ENCODE measurements around the gene FHOD3.
"Not testable (repeated sequence)": the region's sequence is repeated elsewhere in the genome, so short reads cannot be mapped to it uniquely, and the experiment has no call there.

FHOD3 gene

DNA sequence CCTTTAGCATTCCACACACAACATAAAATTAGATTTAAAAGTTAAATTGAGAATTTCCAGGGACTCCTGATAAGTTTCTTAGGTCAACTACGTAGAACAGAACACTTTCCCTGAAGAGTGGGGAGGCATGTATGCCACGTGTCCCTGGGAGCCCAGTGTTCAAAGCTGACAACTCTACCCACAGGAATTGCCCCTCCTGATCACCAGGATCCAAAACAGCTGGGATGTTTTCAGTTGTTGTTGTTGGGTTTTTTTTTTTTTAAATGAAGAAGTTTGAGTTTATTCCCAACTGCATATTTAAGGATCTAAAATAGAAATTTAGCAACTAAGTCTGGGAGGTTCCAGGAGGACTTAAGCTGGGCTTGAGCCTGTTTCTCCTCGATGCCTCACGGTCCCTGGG is 430.8 kb downstream of the FHOD3 start:
- no peak for DNase-seq

DNA sequence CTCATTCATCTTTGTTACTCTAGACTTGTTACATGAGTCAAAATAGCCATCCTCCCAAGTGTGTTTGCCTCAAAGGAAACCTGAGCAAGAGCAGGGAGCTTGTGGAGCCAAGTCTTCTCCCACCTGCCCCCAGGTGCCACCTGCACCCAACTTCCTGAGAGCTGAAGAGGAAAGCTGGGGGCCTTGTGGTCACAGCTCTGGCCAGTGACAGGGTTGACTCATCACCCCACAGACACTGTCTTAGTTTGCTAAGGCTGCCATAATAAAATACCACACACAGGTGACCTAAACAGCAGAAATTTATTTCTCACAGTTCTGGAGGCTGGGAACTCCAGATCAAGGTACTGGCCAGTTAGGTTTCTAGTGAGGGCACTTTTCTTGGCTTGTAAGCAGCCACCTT is 431.7 kb downstream of the FHOD3 start:
- DNase-seq = no peak

DNA sequence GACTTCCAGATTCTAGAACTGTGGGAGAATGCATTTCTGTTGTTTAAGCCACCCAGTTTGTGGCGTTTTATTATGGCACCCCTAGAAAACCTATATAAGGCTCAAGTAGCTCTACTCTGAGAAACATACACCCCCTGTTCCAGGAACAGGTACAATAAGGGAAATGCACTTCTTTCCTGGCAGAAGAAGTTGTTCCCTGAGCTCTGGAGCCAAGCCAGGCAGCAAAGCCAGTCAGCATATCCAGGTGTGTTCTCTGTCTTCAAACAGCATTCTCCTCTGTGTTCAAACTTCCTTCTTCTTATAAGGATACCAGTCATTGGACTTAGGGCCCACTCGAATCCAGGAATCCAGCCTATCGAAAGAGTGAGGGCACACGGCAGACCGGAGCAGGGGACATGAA is 434.8 kb downstream of the FHOD3 start:
- DNase-seq = no peak

DNA sequence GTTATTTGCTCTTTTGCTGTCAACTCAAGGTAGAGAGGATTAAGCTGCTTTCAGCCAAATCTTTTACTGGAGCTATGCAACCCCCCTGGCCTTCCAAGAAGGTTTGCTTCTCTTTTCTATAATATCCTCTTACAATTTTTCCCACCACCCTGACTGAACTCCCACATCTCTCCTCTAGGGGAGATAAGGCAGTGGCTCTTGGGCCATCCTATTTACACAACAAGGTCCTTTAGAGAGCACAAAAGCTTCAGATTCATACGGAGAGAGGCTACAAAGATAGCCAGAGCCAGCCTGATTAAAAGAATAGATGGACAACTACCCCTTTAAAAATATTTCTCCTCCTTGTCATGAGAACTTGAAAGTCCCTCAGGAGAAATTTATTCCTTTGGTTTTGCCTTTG is 435.6 kb downstream of the FHOD3 start:
- no peak for DNase-seq

DNA sequence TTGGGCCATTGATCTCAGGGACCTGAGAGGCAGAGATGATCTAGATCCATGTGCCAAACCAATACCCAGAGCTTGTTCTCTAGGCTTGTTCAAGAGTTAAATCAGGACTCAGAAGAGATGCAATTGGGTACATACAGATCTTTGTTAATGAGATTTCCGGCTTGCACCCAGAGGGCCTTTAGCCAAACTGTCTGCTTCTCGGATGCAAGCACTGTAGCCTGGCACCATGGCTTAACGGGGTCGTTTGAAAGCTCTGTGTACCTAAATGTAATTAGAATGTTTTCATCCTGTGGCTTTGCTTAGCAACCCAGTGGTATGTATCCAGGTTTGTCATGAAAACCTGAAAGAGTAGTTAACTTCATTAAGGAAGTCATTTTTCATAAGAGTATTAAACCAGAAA is 437.1 kb downstream of the FHOD3 start:
- no peak for DNase-seq

DNA sequence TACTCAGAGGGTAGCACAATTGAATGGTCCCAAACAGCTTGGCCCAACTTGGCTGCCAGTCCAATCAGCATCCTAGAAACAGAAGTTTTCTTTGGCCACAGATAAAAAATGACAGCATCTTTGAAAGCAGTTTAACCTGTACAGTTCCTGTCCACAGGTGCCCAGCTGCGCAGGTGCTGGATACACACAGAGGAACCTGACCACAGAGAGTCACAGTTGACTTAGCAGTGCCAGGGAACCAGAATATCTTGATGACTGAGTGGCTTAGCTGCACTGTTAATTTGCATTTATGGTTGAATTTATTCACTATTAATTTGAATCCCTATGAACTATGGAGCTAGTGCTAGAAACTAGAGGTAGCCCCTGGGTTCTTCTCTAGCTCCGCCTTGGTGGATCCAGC is 437.6 kb downstream of the FHOD3 start:
- no peak for DNase-seq

DNA sequence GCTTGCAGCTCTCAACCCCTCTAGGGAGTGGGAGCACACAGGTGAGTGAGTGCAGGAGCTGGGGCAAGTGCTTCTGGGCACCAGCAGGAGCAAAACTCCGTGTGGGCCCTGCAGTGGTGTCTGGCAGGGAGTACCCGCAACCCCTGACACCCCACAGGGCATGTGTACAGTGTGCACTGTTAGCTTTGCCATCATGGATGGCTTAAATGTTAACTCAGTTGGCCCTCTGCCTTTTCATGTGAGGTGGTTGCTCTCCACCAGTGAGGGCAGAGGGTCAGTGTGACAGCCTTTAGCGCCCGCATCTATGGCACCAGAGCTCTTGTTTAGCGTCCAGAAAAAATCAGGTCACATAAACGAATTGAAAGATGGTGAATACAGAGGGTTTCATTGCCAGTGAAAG is 438.6 kb downstream of the FHOD3 start:
- DNase-seq = no peak

DNA sequence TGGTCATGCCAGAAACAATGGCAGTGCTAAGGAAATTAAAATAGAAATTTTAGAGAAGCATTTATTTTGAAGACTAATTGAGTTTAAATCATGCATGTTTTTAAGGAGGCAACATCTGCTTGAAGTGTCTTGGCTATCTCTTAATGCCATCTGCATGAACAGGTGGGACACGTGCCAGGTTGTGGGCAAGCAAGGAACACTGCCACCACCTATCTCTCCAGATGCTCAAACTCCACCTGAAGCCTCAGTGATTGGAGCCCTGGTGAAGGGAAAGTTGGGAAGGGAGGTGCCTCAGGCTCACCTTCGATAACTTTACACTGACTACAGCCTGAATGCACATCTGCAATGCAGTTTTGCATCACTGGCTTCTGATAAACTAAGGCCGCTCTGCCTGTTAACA is 439.8 kb downstream of the FHOD3 start:
- DNase-seq = no peak

DNA sequence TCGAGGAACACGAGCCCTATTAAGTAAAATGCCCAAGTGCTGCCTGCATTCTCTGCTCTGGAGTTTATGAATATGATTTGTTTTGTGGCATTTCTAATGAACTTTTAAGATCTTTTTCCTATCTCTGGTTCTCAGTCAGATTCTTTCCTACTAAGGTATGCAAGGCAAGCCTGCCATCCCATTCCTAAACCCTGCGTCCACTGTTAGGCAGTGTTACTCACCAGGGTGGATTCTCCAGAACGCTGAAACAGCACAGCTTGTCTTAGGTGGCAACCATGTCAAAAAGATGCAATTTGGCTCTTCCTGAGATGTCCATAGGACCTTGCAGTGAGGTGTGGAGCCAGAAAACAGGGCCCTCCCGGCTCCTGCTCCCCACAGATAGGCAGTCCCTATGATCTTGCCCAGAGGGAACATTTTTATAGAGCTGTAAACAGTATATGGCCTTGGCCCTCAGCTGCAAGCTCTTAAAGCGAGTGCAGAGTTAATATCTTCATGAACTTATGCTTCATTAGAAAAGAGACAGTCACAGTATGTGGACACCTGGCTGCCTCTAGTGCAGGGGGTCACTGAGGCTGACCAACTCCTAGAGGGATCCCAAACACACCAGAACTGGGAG is 446.9 kb downstream of the FHOD3 start:
- no peak for DNase-seq

DNA sequence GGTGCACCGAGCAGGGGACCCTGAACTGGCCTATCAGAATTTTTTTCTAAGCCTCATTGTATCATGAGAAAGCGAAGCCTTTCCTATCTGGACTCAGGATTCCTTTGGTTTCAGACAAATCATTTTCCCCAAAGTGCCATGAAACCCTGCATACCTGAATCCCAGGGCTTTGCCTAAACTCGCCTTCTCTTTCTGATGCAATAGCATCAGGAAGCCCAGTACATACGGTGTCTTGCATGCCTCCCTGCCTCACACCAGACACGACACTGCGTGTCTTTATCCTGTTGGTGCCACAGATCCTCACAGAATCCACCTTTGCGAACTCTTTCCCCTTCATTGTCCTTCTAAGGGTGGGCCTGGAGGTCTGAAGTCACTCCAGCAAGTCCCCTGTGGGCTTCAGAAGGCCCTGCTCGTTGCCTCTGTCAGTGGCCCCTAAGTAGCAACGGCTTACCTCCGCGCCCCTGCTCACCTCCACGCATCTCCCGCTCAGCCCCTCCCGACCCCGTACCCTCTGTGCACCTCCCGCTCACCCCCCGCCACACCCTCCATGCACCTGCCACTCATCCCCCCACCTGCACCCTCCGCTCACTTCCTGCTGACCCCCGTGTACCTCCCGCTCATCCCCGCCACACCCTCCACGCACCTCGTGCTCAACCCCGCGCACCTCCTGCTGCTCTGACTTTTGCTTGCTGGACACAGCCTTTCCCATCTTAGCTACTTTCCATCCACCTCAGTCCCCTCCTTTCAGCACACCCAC is 447.9 kb downstream of the FHOD3 start:
- DNase-seq = no peak

DNA sequence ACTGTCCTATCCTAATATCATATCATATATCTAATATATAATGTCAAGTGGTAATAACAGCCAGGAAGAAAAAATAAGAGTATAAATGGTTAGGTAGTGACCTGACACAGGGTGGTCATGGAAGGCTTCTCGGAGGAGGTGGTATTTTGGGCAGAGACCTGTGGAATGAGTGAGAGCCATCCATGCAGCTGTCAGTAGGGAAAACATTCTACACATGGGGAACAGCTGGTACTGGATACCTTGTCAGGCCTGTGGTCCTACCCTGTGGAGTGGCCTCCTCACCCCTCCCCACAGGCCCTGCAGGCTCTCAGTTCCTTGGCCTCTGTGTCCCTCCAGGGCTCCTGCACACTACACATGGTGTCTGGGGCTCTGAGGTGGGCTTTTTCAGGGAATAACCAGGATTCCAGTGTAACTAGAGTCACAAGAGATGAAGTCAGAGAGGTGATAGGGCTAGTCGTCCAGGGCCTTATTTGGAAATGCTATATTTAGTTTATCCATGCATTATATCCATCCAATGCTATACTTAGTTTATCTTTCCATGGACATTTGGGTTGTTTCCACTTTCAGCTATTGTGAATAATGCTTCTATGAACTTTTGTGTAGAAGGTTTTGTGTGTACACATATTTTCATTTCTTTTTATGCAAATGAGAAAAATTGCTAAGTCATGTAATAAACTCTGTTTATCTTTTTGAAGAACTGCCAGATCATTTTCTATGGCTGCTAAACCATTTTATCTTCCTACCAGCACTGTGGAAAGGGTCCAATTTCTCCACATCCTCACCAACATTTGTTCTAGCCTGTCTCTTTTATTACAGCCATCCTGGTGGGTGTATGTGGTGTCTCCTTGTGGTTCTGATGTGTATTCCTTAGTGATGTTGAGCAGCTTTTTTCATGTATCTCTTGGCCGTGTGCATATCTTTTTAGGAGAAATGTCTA is 455.7 kb downstream of the FHOD3 start:
- no peak for DNase-seq

DNA sequence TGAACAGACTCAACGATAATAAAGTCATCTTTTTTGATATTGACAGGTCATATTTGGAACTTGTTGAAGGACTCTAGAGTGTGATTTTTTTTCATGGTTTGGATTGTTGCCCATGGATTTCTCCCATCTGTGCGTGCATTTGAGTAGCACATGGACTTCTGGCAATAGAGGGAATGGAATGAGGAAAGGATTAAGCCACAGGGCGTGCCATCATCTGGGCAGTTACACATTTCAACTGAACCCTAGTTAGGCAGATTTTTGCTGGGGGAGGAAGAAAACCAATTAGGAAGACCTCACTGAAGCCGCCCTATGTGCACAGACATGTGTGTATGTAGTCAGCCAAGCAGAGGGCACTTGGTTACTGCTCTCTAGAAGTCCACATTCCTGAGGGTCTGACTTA is 458.7 kb downstream of the FHOD3 start:
- DNase-seq = no peak

DNA sequence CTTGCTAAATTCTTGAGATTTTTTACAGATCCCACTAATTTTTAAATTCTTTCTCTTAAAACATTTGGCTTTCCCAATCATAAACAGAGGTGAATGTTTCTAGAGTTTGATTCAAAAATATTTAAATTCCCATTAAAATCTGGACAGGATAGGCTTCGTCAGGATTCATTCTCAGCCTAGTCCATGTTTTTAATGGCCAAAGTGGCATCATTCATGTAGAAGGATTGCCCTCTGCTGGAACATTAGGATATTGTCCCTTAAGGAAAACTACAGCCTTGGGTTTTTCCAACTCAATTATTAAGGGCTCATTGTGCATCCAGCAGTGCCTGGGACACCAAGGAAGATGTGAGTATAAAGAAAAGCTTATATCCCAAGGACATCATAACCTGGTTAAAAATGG is 459.6 kb downstream of the FHOD3 start:
- DNase-seq = no peak

DNA sequence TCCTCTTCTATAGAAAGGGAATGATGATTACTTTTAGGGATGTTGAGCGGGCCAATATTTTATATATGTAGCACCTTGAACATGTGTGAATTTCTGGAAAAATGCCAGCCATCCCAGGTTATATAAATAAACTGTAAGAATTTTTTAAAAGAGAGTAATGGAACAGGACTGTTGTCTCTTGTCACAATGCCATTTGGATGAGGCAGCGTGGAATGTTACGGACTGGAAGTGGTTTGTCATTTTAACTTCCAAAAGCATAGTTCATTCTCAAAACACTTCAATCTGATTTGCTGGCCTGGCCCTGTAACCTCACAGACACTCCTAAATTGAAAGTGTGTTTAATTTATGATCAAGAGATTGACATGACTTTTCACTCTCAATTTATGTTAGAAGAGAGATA is 460.5 kb downstream of the FHOD3 start:
- no peak for DNase-seq

DNA sequence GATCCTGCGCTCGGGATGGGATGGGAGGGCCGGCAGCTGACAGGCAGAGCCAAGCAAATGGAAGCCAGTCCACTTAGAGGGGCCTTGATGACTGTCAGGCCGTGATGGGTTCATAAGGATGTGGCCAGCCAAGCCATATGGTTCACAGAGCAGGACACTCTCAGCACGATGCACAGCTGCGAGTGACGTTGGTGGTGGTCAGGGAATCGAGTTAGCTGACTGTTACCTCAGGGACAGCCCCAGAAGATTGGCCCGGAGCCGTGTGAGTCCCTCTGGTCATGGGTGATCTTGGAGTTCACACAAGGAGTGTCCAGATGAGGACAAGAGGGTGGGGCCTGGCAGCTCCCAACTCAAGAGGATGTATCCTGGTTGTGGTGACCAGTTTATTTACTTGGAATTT is 461.1 kb downstream of the FHOD3 start:
- DNase-seq = no peak

DNA sequence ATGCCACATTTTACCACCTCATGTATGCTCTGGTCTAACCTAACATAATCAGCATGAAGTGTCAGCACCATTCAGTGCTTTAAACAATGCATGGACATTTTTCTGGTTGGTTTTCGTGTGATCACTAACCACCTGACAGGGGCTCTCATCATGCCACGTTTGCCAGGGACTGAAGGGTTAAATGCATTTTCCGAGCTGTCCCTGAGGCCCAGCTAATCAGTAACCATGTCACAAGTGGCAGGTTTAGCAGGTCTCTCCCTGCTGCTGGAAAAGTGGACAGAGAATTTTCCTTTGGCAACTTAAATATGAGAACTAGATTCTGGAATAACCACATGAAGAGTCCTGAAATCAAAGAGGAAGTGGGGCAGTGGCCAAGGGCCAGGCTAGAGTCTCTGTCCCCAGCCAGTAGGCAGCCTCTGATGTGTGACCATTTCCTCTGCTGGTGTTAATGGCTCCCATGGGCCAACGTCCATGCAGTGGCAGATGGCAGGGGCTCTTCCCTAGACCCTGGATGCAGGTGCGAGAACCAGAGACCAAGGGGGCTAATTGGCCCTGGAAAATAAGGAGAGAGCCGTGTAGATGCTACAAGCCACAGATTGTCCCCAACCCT is 461.8 kb downstream of the FHOD3 start:
- DNase-seq = no peak

DNA sequence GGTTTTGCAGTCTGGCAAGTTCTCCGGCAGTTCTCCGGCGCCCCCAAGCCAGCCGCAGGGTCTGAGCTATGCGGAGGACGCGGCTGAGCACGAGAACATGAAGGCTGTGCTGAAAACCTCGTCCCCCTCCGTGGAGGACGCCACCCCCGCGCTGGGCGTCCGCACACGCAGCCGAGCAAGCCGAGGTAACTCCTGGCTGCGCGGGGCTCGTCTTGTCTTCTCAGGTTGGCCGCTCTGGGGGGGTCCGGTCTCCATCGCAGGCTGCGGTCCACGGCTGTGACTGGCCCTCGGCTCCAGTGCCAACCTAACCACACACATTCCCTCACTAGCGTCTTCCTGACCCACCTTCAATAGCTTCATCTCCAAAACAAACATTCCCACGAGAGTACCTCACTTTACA is 463.1 kb downstream of the FHOD3 start:
- no peak for DNase-seq

DNA sequence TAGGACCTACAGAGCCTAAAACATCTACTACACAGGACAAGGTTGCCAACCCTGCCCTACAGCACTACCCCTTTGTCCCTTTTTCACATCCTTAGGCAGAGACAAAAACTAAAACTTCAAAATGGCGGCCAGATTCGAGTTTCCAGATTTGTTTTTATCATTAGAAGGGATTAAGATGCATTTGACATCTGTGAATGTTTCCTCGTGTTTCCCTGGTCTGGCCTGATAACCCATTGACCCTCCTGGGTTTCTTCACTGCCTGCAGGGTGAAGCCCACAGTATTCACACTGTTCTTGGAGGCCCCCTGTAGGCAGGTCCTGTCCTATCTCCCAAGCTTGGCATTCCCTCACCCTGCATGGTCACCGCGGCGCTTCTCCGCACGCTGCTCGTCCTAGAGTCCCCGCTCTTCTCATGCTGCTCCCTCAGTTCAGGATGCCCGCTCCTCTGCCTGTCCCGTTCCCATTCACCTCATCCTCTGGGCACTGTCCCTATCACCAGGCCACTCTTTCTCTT is 463.7 kb downstream of the FHOD3 start:
- no peak for DNase-seq

DNA sequence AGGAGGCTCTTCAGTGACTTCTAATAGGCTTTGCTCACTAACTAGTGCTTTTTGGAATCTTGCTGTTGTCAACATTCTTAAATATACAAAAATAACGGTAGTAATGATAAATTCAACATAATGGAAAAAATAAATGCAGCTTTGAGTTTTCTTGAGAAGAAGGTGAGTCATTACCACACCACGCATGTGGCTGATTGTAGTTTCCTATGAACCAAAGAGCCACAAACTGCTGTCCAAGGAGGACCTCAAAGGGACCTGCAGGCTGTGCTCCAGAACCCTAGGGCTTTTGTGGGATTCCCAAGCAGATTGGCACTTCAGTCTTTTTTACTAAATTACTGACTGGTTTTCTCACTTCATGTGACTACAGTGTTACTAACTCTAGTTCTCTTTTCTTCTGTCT is 464.6 kb downstream of the FHOD3 start:
- DNase-seq = no peak

DNA sequence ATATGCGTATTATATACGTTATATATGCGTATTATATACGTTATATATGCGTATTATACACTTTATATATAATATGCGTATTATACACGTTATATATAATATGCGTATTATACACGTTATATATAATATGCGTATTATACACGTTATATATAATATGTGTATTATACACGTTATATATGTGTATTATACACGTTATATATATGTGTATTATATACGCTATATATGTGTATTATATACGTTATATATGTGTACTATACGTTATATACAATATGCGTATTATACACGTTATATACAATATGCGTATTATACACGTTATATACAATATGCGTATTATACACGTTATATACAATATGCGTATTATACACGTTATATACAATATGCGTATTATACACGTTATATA is 465.5 kb downstream of the FHOD3 start:
- not testable (repeated sequence) for DNase-seq

DNA sequence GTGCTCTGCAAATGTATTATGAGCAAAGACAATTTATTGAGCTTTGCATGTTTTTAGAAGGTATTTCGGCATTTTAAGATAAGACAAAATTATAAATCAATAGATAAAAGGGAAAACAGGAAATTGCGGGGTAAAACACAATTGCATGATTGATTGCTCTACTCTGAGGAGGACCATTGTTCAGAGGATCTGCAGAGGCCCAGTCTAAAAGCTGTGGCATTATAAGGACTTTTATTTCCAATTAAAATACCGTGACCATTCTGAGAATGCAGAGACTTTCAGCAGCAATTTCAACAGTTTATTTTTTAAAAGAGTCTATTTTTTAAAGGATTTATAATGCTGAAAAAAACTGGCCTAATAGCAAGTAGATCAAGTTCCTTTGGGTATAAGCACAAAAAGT is 469.3 kb downstream of the FHOD3 start:
- no peak for DNase-seq

DNA sequence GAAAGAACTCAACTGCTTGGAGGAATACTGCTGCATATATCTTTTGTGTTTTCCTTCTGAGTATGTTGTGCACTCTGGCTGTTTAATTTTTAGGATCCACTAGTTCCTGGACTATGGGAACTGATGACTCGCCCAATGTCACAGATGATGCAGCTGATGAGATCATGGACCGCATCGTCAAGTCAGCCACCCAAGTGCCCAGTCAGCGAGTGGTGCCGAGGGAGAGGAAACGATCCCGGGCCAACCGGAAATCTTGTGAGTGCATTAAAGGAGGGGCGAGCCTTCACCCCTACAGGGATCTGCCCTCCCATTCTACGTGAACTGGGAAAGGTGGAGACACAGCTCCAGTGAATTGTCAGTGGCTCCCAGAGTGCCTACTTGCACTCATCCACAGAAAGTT is 471.7 kb downstream of the FHOD3 start:
- DNase-seq = no peak

DNA sequence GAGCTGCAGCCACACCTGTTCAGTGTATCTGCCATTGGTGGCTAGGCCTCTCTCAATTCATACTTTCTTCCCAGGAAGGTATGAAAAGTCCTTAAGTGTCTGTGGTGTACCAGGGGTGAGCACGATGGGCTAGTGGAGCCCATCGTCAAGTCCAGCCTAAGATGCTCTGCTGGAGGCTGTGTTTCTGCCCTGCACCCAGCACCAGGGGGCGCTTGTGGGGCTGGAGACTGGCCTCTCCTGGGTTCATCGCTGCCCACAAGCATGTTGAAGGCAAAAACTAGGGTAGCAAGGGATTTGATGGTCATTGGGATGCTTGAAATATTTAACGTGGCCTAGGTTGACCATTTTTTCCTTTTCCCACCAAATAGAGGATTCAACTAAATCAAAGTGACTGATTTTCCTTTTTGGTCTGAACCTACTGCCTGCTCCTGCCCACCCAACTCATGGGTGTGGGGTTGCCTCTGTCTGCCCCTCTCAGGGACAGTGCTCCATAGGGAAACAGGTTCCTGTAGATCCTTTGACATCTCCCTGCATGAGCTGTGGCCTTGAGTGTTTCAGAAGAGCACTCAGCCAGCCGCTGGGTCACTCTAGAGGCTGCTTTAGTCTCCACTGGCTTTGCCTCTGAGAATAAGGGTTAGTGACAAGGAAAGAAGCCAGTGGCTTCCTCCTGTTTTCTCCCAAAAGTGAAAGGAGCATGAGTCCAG is 472.2 kb downstream of the FHOD3 start:
- DNase-seq = no peak
